Tibial nerve (tissue), 3 donors: Measurements from ENCODE around the gene BGN.

Experiments used
- POLR2A ChIP-seq, 2 donors: fragments of 450-650 bp; IDR thresholded peaks; one replicate each; pipeline ENCODE4 v1.6.1; 2017; ENCODE audit warnings: antibody characterized with exemption in 2 of 2, mild to moderate bottlenecking in 2 of 2, moderate library complexity in 2 of 2
- TF ChIP-seq, protein P1 (sequence below), 5 experiments: fragments of 200-600 bp in 3 of 5; fragments of 450-650 bp in 2 of 5; sonication (generic) in 3 of 5; IDR thresholded peaks; one replicate each; pipeline ENCODE4 v1.5.1; 2016 to 2019; ENCODE audit warnings: antibody characterized with exemption in 5 of 5, mild to moderate bottlenecking in 3 of 5, moderate library complexity in 2 of 5

DNA sequence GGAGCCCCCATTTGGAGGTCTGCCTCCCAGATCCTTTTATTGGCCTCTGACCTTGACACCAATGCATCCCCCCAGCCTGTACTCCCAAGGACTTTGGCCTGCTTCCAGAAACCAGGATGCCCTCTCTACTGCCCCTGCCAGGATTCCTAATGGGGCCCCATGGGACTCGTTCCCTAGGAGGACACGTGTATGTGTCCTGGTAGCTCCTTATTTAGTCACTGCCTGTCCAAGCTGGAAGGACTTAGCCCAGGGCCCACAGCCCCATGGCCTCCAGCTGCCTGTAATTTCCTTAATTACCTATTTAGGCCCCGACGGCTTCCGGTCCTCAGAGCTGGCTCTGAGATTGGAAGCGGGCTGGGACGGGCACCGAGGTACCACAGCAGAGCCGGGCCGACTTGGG lies 32.0 kb downstream of the BGN start:
- TF ChIP-seq, protein P1, sequence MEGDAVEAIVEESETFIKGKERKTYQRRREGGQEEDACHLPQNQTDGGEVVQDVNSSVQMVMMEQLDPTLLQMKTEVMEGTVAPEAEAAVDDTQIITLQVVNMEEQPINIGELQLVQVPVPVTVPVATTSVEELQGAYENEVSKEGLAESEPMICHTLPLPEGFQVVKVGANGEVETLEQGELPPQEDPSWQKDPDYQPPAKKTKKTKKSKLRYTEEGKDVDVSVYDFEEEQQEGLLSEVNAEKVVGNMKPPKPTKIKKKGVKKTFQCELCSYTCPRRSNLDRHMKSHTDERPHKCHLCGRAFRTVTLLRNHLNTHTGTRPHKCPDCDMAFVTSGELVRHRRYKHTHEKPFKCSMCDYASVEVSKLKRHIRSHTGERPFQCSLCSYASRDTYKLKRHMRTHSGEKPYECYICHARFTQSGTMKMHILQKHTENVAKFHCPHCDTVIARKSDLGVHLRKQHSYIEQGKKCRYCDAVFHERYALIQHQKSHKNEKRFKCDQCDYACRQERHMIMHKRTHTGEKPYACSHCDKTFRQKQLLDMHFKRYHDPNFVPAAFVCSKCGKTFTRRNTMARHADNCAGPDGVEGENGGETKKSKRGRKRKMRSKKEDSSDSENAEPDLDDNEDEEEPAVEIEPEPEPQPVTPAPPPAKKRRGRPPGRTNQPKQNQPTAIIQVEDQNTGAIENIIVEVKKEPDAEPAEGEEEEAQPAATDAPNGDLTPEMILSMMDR (IDR thresholded peaks at IDR 0.05): no peak
- no peak for TF ChIP-seq POLR2A (IDR thresholded peaks at IDR 0.05)
